ENCODE data around the gene MRPS5.

The MRPS5 gene

GRCh38 chr2:95042472-95043271, 78.9 kb downstream of the MRPS5 start:
- no peak for DNase-seq (ENCODE audit: low read depth)
- TF ChIP-seq CTCF (IDR thresholded peaks at IDR 0.05; ENCODE audit: low read depth, low read length, missing control alignments): no peak
- no peak overlapping the region for H3K4me3 ChIP-seq (ENCODE audit: low read depth, low read length)

DNA sequence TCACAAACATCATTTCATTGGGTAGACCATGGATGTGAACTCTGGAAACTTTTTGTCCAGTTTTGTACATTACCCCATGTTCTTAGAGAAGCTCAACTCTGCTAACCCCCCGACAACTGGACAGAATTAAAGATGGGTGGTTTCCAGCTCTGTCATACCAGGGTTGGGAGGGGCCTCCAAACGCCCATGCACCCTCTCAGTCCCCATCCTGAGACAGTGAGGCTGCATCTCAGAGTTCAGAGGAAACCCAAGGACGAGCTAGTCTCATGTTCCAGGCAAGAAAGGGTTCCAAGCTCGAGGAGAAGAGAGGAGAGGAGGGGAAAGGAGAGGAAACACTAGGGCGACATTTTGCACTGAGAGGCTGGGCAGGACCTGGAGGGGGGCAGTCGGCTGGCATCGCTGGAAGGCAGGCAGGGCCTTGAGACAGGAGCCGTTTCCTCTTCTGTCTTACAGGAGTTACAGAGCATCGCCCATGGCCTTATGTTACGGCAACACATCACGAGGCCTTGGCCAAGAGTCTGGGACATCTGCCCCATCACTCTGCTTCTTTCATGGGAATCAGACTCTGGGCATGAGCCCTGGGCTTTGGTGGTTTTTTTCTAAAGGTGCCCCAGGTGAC, 79.7 kb downstream of the MRPS5 start:
- DNase-seq (ENCODE audit: low read depth): no peak
- TF ChIP-seq CTCF (IDR thresholded peaks at IDR 0.05; ENCODE audit: low read depth, low read length, missing control alignments): no peak

GRCh38 chr2:95041060-95041823, 80.4 kb downstream of the MRPS5 start:
- no peak for DNase-seq (ENCODE audit: low read depth)
- TF ChIP-seq CTCF (IDR thresholded peaks at IDR 0.05; ENCODE audit: low read depth, low read length, missing control alignments): no peak
- no peak overlapping the region for H3K4me3 ChIP-seq (ENCODE audit: low read depth, low read length)

More for the DNA sequence above, 79.7 kb downstream of the MRPS5 start:
- no peak overlapping the region for H3K4me3 ChIP-seq (ENCODE audit: low read depth, low read length)

DNA sequence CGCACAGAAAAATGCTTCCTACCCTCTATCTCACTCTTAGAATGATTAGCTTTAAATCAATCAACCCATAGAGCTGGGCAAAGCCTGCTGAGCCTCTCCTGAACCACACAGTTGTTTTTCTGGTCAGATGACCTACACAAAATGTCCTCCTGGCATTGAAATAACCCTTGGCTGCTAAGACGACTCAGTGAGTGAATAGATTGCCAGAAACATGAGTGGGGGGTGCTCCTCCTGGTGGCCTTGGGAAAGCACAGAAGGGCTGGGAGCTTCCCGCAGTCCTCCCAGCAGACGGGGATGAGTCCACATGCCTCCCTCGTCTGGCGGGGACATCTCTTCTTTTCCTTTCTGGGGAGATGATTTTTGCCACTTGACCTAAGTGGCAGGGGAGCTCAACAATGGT, 81.2 kb downstream of the MRPS5 start:
- no peak overlapping the region for H3K4me3 ChIP-seq (ENCODE audit: low read depth, low read length)
- TF ChIP-seq CTCF (IDR thresholded peaks at IDR 0.05; ENCODE audit: low read depth, low read length, missing control alignments): no peak
- DNase-seq (ENCODE audit: low read depth): no peak

DNA sequence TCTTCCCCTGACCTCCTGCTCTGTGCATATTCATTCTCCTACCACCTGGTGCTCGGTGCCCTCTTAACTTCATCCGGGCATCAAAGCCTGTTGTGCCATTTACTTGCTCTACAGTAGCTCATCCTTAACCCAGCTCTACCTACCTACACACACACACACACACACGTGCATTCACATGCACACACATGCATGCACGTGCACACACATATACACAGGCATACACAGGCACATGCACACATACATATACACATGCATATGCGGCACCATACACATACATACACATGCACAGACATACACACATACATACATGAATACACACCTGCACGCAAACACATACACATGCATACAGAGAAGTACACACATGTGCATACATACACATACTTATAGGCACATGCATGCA, 81.6 kb downstream of the MRPS5 start:
- H3K4me3 ChIP-seq (ENCODE audit: low read depth, low read length): no peak overlapping the region
- no peak for TF ChIP-seq CTCF (IDR thresholded peaks at IDR 0.05; ENCODE audit: low read depth, low read length, missing control alignments)
- DNase-seq (ENCODE audit: low read depth): no peak

GRCh38 chr2:95039363-95039762, 82.2 kb downstream of the MRPS5 start:
- H3K4me3 ChIP-seq (ENCODE audit: low read depth, low read length): no peak overlapping the region
- no peak for TF ChIP-seq CTCF (IDR thresholded peaks at IDR 0.05; ENCODE audit: low read depth, low read length, missing control alignments)
- DNase-seq (ENCODE audit: low read depth): no peak

Data from GM12864 (cell line).